ENCODE measurements around the gene RPS6KA2. TPM values are rescaled to one million over a fixed set of nuclear protein-coding genes. Genes with fewer than 3 reads are reported as not detected.

Gene RPS6KA2
- total and polyA plus RNA-seq, 2 donors (not counting 1 experiment from before 2014, with no cell fraction given) = 2.2 to 16.0 TPM

DNA sequence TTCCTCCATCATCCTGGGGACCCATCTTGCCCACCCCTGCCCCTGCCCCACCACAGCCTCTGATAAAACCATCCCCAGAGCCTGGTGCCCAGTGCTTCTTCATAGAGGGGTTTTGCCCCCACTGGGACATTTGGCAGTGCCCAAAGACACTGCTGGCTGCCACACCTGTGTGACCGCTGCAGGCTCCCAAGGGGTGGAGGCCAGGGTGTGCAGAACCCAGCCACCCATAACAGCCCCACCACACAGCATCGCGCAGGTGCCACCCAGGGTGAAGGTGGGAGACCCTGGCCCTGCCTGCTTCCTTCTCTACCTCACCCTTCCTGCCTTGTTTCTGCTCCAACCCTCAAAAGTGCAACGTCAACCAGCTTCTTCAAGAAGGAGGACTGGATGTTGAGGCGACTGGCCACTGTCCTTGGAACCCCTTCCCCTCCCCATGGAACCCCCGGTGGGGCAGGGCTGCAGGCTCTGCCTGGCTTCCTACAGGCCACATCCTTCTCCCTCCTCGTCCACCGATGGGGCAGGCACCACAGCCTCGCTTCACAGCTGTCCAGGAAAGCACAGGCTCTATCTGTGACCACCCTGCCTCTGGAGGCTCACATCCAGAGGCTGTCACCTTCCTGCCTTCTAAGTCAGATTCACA lies 165.1 kb downstream of the RPS6KA2 start:
- H3K9me3 ChIP-seq (ENCODE audit: control extremely low read depth in 1 of 3, control insufficient read depth in 2 of 3, insufficient read depth in 1 of 3, low read length in 2 of 3) = peaks cover 0 to 4% (median 0%) of the 10 kb centered on the region in 3 donors
- Mint-ChIP-seq H3K4me3 (peak overlapping the region; percentile 73), H3K9me3 (ENCODE audit: insufficient read depth) (peaks cover 2% of the 10 kb centered on the region), H3K4me1 (peaks cover 35% of the 10 kb centered on the region), H3K27ac (peak overlapping the region; percentile 71), H3K27me3 (peaks cover 1% of the 10 kb centered on the region)
- H4K20me1 ChIP-seq (ENCODE audit: control insufficient read depth, insufficient read depth, low read length, poor library complexity, severe bottlenecking) = no peaks in the 10 kb centered on the region
- no peaks in the 10 kb centered on the region for H3K79me2 ChIP-seq (ENCODE audit: control insufficient read depth, insufficient read depth, low read length)
- peak overlapping the region; percentile 62 for H3K4me2 ChIP-seq (replicated peaks; ENCODE audit: low read depth, low read length, poor library complexity, severe bottlenecking)
- no peak overlapping the region for H3K4me3 ChIP-seq (ENCODE audit: control extremely low read depth in 1 of 5, extremely low read depth in 1 of 5, insufficient read depth in 1 of 5, low read depth in 2 of 5, low read length in 4 of 5)
- H3K4me1 ChIP-seq (ENCODE audit: control insufficient read depth in 2 of 2, insufficient read depth in 2 of 2, low read length in 2 of 2) = peaks cover 37 to 45% of the 10 kb centered on the region in 2 donors
- H3K9ac ChIP-seq (ENCODE audit: low read length) = no peak overlapping the region
- no peak for TF ChIP-seq EZH2 (IDR thresholded peaks at IDR 0.05; ENCODE audit: borderline replicate concordance, insufficient read depth, low read depth, low read length, poor library complexity, severe bottlenecking)
- TF ChIP-seq, protein P1, sequence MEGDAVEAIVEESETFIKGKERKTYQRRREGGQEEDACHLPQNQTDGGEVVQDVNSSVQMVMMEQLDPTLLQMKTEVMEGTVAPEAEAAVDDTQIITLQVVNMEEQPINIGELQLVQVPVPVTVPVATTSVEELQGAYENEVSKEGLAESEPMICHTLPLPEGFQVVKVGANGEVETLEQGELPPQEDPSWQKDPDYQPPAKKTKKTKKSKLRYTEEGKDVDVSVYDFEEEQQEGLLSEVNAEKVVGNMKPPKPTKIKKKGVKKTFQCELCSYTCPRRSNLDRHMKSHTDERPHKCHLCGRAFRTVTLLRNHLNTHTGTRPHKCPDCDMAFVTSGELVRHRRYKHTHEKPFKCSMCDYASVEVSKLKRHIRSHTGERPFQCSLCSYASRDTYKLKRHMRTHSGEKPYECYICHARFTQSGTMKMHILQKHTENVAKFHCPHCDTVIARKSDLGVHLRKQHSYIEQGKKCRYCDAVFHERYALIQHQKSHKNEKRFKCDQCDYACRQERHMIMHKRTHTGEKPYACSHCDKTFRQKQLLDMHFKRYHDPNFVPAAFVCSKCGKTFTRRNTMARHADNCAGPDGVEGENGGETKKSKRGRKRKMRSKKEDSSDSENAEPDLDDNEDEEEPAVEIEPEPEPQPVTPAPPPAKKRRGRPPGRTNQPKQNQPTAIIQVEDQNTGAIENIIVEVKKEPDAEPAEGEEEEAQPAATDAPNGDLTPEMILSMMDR (IDR thresholded peaks at IDR 0.05) = no peak
- POLR2A ChIA-PET = no interaction called here
- peak overlapping the region; percentile 23 for H2AFZ ChIP-seq (ENCODE audit: insufficient read depth, low read depth, low read length, poor library complexity, severe bottlenecking)
- no peak overlapping the region for H3K27ac ChIP-seq (ENCODE audit: low read length in 2 of 2)
- ATAC-seq (ENCODE audit: low read depth) (peak; percentile 85), DNase-seq (peak; percentile 30)
- H3K27me3 ChIP-seq (replicated peaks in 1 of 4; ENCODE audit: control extremely low read depth in 1 of 4, control insufficient read depth in 3 of 4, insufficient read depth in 4 of 4, low read length in 3 of 4) = no peaks in the 10 kb centered on the region
- intact Hi-C loops (cut with micrococcal nuclease) = no loop called here
- no peaks in the 10 kb centered on the region for H3K36me3 ChIP-seq (replicated peaks in 1 of 2; ENCODE audit: control extremely low read depth in 1 of 2, control insufficient read depth in 1 of 2, extremely low read depth in 1 of 2, insufficient read depth in 2 of 2, low read length in 1 of 2)
- CTCF ChIA-PET = no interaction called here
- 20% methylated on average over 9 of the region's 9 CpGs for WGBS (ENCODE audit: insufficient coverage)

Measured in B cell (primary cell).